ENCODE measurements around the gene EVA1C. TPM values are rescaled to one million over a fixed set of nuclear protein-coding genes. Genes with fewer than 3 reads are reported as not detected.
"Not testable (repeated sequence)": the region's sequence is repeated elsewhere in the genome, so short reads cannot be mapped to it uniquely, and the experiment has no call there.

EVA1C gene
- total and polyA plus RNA-seq, 9 of the 15 experiments (the other 6 are each of a cell fraction or from before 2014, with no cell fraction given) = 0.22 TPM; not detected in 8

DNA sequence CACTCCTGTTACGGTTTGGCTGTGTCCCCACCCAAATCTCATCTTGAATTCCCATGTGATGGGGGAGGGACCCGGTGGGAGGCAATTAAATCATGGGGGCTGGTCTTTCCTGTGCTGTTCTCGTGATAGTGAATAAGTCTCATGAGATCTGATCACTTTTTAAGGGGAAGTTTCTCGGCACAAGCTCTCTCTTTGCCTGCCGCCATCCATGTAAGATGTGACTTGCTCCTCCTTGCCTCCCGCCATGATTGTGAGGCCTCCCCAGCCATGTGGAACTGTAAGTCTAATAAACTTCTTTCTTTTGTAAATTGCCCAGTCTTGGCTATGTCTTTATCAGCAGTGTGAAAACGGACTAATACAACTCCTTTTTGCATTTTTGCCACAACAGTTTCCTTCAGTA, 118.3 kb downstream of the EVA1C start:
- H3K9me3 ChIP-seq (replicated peaks; ENCODE audit: control insufficient read depth, insufficient read depth, low read depth, low read length); H3K4me3 ChIP-seq; H3K79me2 ChIP-seq (ENCODE audit: control insufficient read depth, insufficient read depth, low read length); CTCF ChIA-PET (ENCODE audit: low intra/inter-chr PET ratio); H2AFZ ChIP-seq (ENCODE audit: low read depth, low read length); H3K9ac ChIP-seq (ENCODE audit: insufficient read depth in 1 of 2, low read depth in 2 of 2, low read length in 2 of 2); intact Hi-C loops (cut with micrococcal nuclease); H3K4me1 ChIP-seq (replicated peaks in 1 of 2; ENCODE audit: control insufficient read depth in 2 of 2, insufficient read depth in 2 of 2, low read length in 2 of 2); ATAC-seq; BruUV-seq (replicated peaks); H3K27ac ChIP-seq (ENCODE audit: extremely low read depth, low read depth, low read length); H3K4me2 ChIP-seq (ENCODE audit: insufficient read depth, low read length); H3K36me3 ChIP-seq (ENCODE audit: control insufficient read depth, insufficient read depth, low read length); H3K9me1 ChIP-seq (ENCODE audit: control insufficient read depth, insufficient read depth, low read length); FAIRE-seq; in situ Hi-C loops (cut with MboI); DNase-seq (ENCODE audit: extremely low read depth in 1 of 4, low spot score in 3 of 4); H4K20me1 ChIP-seq (replicated peaks; ENCODE audit: control insufficient read depth, insufficient read depth, low read length): not testable (repeated sequence)
- TF ChIP-seq ZNF431 (CRISPR knock-in tag; IDR thresholded peaks at IDR 0.05) = peak; percentile 93
- peaks cover 0 to 16% of the 10 kb centered on the region in 2 experiments; a peak in 3 of 5 replicates for H3K27me3 ChIP-seq (ENCODE audit: control insufficient read depth in 2 of 2, insufficient read depth in 2 of 2, low read length in 2 of 2)
- 22% methylated on average over 7 of the region's 7 CpGs for WGBS (ENCODE audit: insufficient coverage, low coverage, missing lambda C conversion rate)
- POLR2A ChIA-PET = interaction anchor here (0.6 to 1.4 kb wide), 4 partner anchors 13 to 751 kb away, joined by 3 to 4 read pairs (median 4); no protein-coding TSS in a partner anchor

- 19% methylated on average over 3 of the region's 3 CpGs for WGBS (ENCODE audit: insufficient coverage, low coverage, missing lambda C conversion rate)
- H3K9ac ChIP-seq (ENCODE audit: insufficient read depth in 1 of 2, low read depth in 2 of 2, low read length in 2 of 2); H2AFZ ChIP-seq (ENCODE audit: low read depth, low read length); H3K27ac ChIP-seq (ENCODE audit: extremely low read depth, low read depth, low read length); H4K20me1 ChIP-seq (replicated peaks; ENCODE audit: control insufficient read depth, insufficient read depth, low read length); H3K36me3 ChIP-seq (ENCODE audit: control insufficient read depth, insufficient read depth, low read length); H3K79me2 ChIP-seq (ENCODE audit: control insufficient read depth, insufficient read depth, low read length); in situ Hi-C loops (cut with MboI); FAIRE-seq; H3K4me3 ChIP-seq; DNase-seq (ENCODE audit: extremely low read depth in 1 of 4, low spot score in 3 of 4); H3K9me3 ChIP-seq (replicated peaks; ENCODE audit: control insufficient read depth, insufficient read depth, low read depth, low read length); H3K9me1 ChIP-seq (ENCODE audit: control insufficient read depth, insufficient read depth, low read length); CTCF ChIA-PET (ENCODE audit: low intra/inter-chr PET ratio); BruUV-seq (replicated peaks); H3K4me1 ChIP-seq (replicated peaks in 1 of 2; ENCODE audit: control insufficient read depth in 2 of 2, insufficient read depth in 2 of 2, low read length in 2 of 2); H3K4me2 ChIP-seq (ENCODE audit: insufficient read depth, low read length); ATAC-seq; intact Hi-C loops (cut with micrococcal nuclease): not testable (repeated sequence)
- POLR2A ChIA-PET = interaction anchor here (0.6 to 1.0 kb wide), 2 partner anchors 18 to 100 kb away, joined by 3 to 4 read pairs; no protein-coding TSS in a partner anchor
- H3K27me3 ChIP-seq (ENCODE audit: control insufficient read depth in 2 of 2, insufficient read depth in 2 of 2, low read length in 2 of 2) = peaks cover 0 to 16% of the 10 kb centered on the region in 2 experiments; a peak in 3 of 5 replicates
Measured at GRCh38 chr21:32531561-32531960, 119.1 kb downstream of the EVA1C start.
